Activated B cell treated with CpG ODN at 0.5 μM for 24 hours (primary cell): Measurements from ENCODE around the gene DRG2. TPM values are rescaled to one million over a fixed set of nuclear protein-coding genes. Genes with fewer than 3 reads are reported as not detected.

ENCODE experiments used
- ATAC-seq: fragments of 200-7000 bp; cut with Tn5 transposase; one replicate; pipeline ENCODE4 v1.10.0; 2021; ENCODE audit warnings: low read depth, mild to moderate bottlenecking, moderate library complexity
- CTCF ChIA-PET: fragments of 350-600 bp; sonication (Branson Sonifier 250); formaldehyde crosslinking; loops from one replicate; lab custom pipeline; 2021; ENCODE audit warnings: antibody characterized with exemption; lab: Charles Lee
- POLR2A ChIA-PET: fragments of 350-600 bp; sonication (Branson Sonifier 250); formaldehyde crosslinking; loops from one replicate; lab custom pipeline; 2021; ENCODE audit warnings: antibody characterized with exemption; lab: Charles Lee
- DNase-seq: peaks from one replicate; pipeline ENCODE4 v3.0.0; 2022
- H3K27ac Mint-ChIP-seq: one replicate; pipeline ENCODE4 v1.8.0; 2020; ENCODE audit warnings: mixed read lengths
- H3K27me3 Mint-ChIP-seq: one replicate; pipeline ENCODE4 v1.8.0; 2021; ENCODE audit warnings: mixed read lengths
- H3K36me3 Mint-ChIP-seq: one replicate; pipeline ENCODE4 v1.8.0; 2021; ENCODE audit warnings: low read depth, mixed read lengths
- H3K4me1 Mint-ChIP-seq: one replicate; pipeline ENCODE4 v1.8.0; 2021; ENCODE audit warnings: mixed read lengths
- H3K4me3 Mint-ChIP-seq: one replicate; pipeline ENCODE4 v1.8.0; 2020; ENCODE audit warnings: mild to moderate bottlenecking, mixed read lengths
- H3K9me3 Mint-ChIP-seq: one replicate; pipeline ENCODE4 v1.8.0; 2020; ENCODE audit warnings: mixed read lengths
- intact Hi-C: fragments of 100-400 bp; cut with micrococcal nuclease; formaldehyde crosslinking; loops from one replicate; pipeline ENCODE4 v1.15.1; 2024
- total RNA-seq: library from RNA; stranded (reverse); gene quantifications from 2 replicates; pipeline ENCODE4 v1.2.3, GENCODE V29; 2022
- TF ChIP-seq, protein P1 (sequence below): fragments of 200-600 bp; IDR thresholded peaks from one replicate; pipeline ENCODE4 v1.8.0; 2022; ENCODE audit warnings: antibody characterized with exemption, mild to moderate bottlenecking

DRG2 gene
- total RNA-seq, 1 donor from 2014 or later: 67.1 TPM

DNA sequence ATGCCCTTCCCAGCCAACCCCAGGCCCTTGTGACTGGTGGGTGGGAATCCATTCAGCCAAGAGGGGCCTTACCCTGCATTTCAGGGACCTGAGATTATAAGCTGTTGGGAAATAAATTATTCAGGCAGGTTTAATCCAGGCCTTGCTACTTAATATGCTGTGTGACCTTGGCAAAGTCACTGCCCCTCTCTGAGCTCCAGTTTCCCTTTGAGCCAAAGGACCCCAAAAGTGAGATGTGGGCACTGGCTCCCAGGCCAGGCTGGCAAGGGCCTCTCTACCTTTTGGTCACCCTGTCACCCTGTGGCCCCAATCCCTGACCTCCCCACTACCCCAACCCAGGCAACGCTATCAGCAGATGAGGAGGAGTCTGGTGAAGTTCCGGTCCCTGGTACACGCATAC lies 54.7 kb downstream of the DRG2 start:
- no peak for ATAC-seq
- Mint-ChIP-seq H3K9me3 (no peaks in the 10 kb centered on the region), H3K4me3 (no peak overlapping the region), H3K36me3 (no peaks in the 10 kb centered on the region), H3K27ac (no peak overlapping the region), H3K27me3 (peaks cover 4% of the 10 kb centered on the region), H3K4me1 (peaks cover 4% of the 10 kb centered on the region)
- intact Hi-C loops: no loop called here
- TF ChIP-seq, protein P1, sequence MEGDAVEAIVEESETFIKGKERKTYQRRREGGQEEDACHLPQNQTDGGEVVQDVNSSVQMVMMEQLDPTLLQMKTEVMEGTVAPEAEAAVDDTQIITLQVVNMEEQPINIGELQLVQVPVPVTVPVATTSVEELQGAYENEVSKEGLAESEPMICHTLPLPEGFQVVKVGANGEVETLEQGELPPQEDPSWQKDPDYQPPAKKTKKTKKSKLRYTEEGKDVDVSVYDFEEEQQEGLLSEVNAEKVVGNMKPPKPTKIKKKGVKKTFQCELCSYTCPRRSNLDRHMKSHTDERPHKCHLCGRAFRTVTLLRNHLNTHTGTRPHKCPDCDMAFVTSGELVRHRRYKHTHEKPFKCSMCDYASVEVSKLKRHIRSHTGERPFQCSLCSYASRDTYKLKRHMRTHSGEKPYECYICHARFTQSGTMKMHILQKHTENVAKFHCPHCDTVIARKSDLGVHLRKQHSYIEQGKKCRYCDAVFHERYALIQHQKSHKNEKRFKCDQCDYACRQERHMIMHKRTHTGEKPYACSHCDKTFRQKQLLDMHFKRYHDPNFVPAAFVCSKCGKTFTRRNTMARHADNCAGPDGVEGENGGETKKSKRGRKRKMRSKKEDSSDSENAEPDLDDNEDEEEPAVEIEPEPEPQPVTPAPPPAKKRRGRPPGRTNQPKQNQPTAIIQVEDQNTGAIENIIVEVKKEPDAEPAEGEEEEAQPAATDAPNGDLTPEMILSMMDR: no peak
- DNase-seq: no peak
- POLR2A ChIA-PET: no interaction called here
- CTCF ChIA-PET: interaction anchor here (0.8 to 2.3 kb wide), 2 partner anchors 43 to 74 kb away, joined by 3 to 12 read pairs; partner anchors contain the start of gene ALKBH5

- Mint-ChIP-seq H3K27ac (no peak overlapping the region), H3K9me3 (no peaks in the 10 kb centered on the region), H3K4me3 (no peak overlapping the region), H3K36me3 (no peaks in the 10 kb centered on the region), H3K4me1 (peaks cover 4% of the 10 kb centered on the region), H3K27me3 (peaks cover 4% of the 10 kb centered on the region)
- ChIA-PET CTCF (interaction anchor here (1.3 kb wide), 1 partner anchor 74 kb away, joined by 4 read pairs; no protein-coding TSS in a partner anchor), POLR2A (no interaction called here)
- ATAC-seq (no peak), DNase-seq (no peak)
- TF ChIP-seq, protein P1: no peak
- intact Hi-C loops: no loop called here
Observed at GRCh38 chr17:18143044-18143936, 55.5 kb downstream of the DRG2 start.

DNA sequence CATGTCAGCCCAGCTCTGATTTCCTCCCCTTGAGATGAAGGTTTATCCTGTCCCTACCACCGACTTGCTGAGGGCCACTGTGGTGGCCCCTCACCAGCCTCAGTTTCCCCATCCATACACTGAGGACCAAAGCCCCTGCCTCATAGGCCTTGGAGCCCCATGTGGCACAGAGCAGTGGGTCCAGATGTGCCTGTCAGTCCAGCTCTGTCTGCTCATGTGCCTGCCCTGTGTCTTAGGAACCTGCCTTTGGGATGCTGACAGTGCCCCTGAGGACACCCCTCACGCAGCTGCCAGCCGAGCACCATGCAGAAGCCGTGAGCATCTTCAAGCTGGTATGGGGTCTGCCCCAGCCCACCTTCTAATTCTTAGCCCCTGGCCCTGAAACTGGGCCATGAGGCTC lies 56.5 kb downstream of the DRG2 start:
- CTCF ChIA-PET: interaction anchor here (1.3 kb wide), 1 partner anchor 73 kb away, joined by 4 read pairs; no protein-coding TSS in a partner anchor
- no peak overlapping the region for H3K27ac Mint-ChIP-seq
- no peak overlapping the region for H3K4me3 Mint-ChIP-seq
- H3K9me3 Mint-ChIP-seq: no peaks in the 10 kb centered on the region
- intact Hi-C loops: no loop called here
- DNase-seq: no peak
- H3K27me3 Mint-ChIP-seq: peaks cover 4% of the 10 kb centered on the region
- ATAC-seq: no peak
- TF ChIP-seq, protein P1: no peak
- no peaks in the 10 kb centered on the region for H3K36me3 Mint-ChIP-seq
- H3K4me1 Mint-ChIP-seq: peaks cover 4% of the 10 kb centered on the region
- POLR2A ChIA-PET: no interaction called here

- CTCF ChIA-PET: no interaction called here
- POLR2A ChIA-PET: no interaction called here
- no peak for DNase-seq
- Mint-ChIP-seq H3K27ac (no peak overlapping the region), H3K9me3 (no peaks in the 10 kb centered on the region), H3K36me3 (no peaks in the 10 kb centered on the region), H3K4me3 (no peak overlapping the region), H3K4me1 (peaks cover 4% of the 10 kb centered on the region), H3K27me3 (peaks cover 4% of the 10 kb centered on the region)
- TF ChIP-seq, protein P1: no peak
- intact Hi-C loops: no loop called here
- ATAC-seq: no peak
Observed at GRCh38 chr17:18144855-18145254, 57.1 kb downstream of the DRG2 start.

- Mint-ChIP-seq H3K36me3 (no peaks in the 10 kb centered on the region), H3K9me3 (no peaks in the 10 kb centered on the region), H3K27ac (no peak overlapping the region), H3K4me3 (no peak overlapping the region), H3K27me3 (peaks cover 4% of the 10 kb centered on the region), H3K4me1 (peaks cover 4% of the 10 kb centered on the region)
- ChIA-PET POLR2A (interaction anchor here (0.7 kb wide), 1 partner anchor 37 kb away, joined by 3 read pairs; the partner anchor contains the start of gene ALKBH5), CTCF (no interaction called here)
- intact Hi-C loops: no loop called here
- no peak for DNase-seq
- no peak for ATAC-seq
- TF ChIP-seq, protein P1: no peak
Observed at GRCh38 chr17:18145811-18146210, 58.1 kb downstream of the DRG2 start.
